HepG2 (cell line): ENCODE data around the gene PSMD8. TPM values are rescaled to one million over a fixed set of nuclear protein-coding genes. Genes with fewer than 3 reads are reported as not detected.
A peak's percentile ranks its signal among the peaks of the same experiment; 100 is the strongest.

Experiments used
- CREM ChIP-seq, 2 experiments: sonication (generic) in 1 of 2; formaldehyde crosslinking in 1 of 2; IDR thresholded peaks; 2 replicates each; pipeline versions ENCODE4 v1.4.0 to v1.6.1; 2016 to 2020; ENCODE audit warnings: antibody characterized with exemption in 1 of 2, mild to moderate bottlenecking in 1 of 2, missing genetic modification reagents in 1 of 2
- FOSL1 ChIP-seq: sonication (generic); formaldehyde crosslinking; IDR thresholded peaks from 2 replicates; pipeline ENCODE4 v1.9.0; 2021; ENCODE audit warnings: missing genetic modification reagents, borderline replicate concordance
- HDAC1 ChIP-seq: sonication (generic); formaldehyde crosslinking; IDR thresholded peaks from 2 replicates; pipeline ENCODE4 v1.5.1; 2020; ENCODE audit warnings: mild to moderate bottlenecking, missing genetic modification reagents
- HNRNPH1 ChIP-seq: fragments of 200-400 bp; formaldehyde crosslinking; optimal IDR thresholded peaks from 2 replicates; pipeline ENCODE3; 2017; ENCODE audit warnings: mild to moderate bottlenecking, low read depth, low read length
- KLF9 ChIP-seq: IDR thresholded peaks from 2 replicates; pipeline ENCODE4 v1.6.1; 2016; ENCODE audit warnings: low read depth
- MAX ChIP-seq: IDR thresholded peaks from 2 replicates; pipeline ENCODE4 v1.6.1; 2012; ENCODE audit warnings: inconsistent platforms
- NONO ChIP-seq, 2 experiments: fragments of 450-650 bp in 1 of 2; sonication (generic) in 1 of 2; formaldehyde crosslinking in 1 of 2; IDR thresholded peaks in 1 of 2; conservative IDR thresholded peaks in 1 of 2; 2 replicates each; pipeline versions ENCODE4 v1.6.1 to v1.8.0; 2017 to 2022; ENCODE audit warnings: mild to moderate bottlenecking in 1 of 2, missing genetic modification reagents in 1 of 2, moderate library complexity in 1 of 2
- PBX3 ChIP-seq: sonication (generic); formaldehyde crosslinking; IDR thresholded peaks from 2 replicates; pipeline ENCODE4 v1.8.1; 2023; ENCODE audit warnings: missing genetic modification reagents, inconsistent platforms, borderline replicate concordance
- PLRG1 ChIP-seq: fragments of 450-650 bp; conservative IDR thresholded peaks from 2 replicates; pipeline ENCODE4 v1.6.1; 2016
- POGZ ChIP-seq: sonication (generic); formaldehyde crosslinking; IDR thresholded peaks from 2 replicates; pipeline ENCODE4 v1.4.0; 2020; ENCODE audit warnings: mild to moderate bottlenecking, missing genetic modification reagents
- TBX2 ChIP-seq: sonication (generic); formaldehyde crosslinking; IDR thresholded peaks from 2 replicates; pipeline ENCODE4 v1.5.0; 2020; ENCODE audit warnings: missing genetic modification reagents, mild to moderate bottlenecking, borderline replicate concordance
- TBX3 ChIP-seq: fragments of 450-650 bp; IDR thresholded peaks from 2 replicates; pipeline ENCODE4 v1.6.1; 2017; ENCODE audit warnings: antibody characterized with exemption, mild to moderate bottlenecking, inconsistent platforms, borderline replicate concordance
- TFAP4 ChIP-seq: sonication (generic); IDR thresholded peaks from 2 replicates; pipeline ENCODE4 v1.6.1; 2016; ENCODE audit warnings: low read depth, borderline replicate concordance
- ZNF260 ChIP-seq: sonication (generic); formaldehyde crosslinking; IDR thresholded peaks from 2 replicates; pipeline ENCODE4 v1.4.0; 2020; ENCODE audit warnings: missing genetic modification reagents, low read depth, mild to moderate bottlenecking, borderline replicate concordance
- ZNF501 ChIP-seq: sonication (generic); formaldehyde crosslinking; IDR thresholded peaks from 2 replicates; pipeline ENCODE4 v1.5.1; 2020; ENCODE audit warnings: mild to moderate bottlenecking, moderate library complexity, missing genetic modification reagents
- ZSCAN25 ChIP-seq: sonication (generic); formaldehyde crosslinking; IDR thresholded peaks from 2 replicates; pipeline ENCODE4 v1.8.0; 2022; ENCODE audit warnings: mild to moderate bottlenecking, missing genetic modification reagents
- polyA plus RNA-seq, 8 experiments: library from polyadenylated mRNA; depleted of rRNA in 3 of 8; stranded (reverse) in 7 of 8; unstranded in 1 of 8; fragments of >200 nt; fragmentation: Illumina TruSeq in 4 of 8; extraction: Trizol in 4 of 8; gene quantifications; 2 replicates each; pipeline versions ENCODE4 v1.2.1 to v1.2.3, GENCODE V29; 2011 to 2016; ENCODE audit warnings: low read depth in 4 of 8, missing spikeins in 1 of 8, mixed read lengths in 1 of 8; ENCODE audit not compliant: insufficient read depth in 1 of 8
- total RNA-seq, 5 experiments: library from RNA; depleted of rRNA; stranded (reverse); fragments of >200 nt; fragmentation: Illumina TruSeq; extraction: Trizol; gene quantifications; 2 replicates each; pipeline ENCODE4 v1.2.3, GENCODE V29; 2016; ENCODE audit warnings: low read depth in 1 of 5
- TF ChIP-seq, protein P1 (sequence below): sonication (generic); formaldehyde crosslinking; conservative IDR thresholded peaks from 2 replicates; pipeline ENCODE4 v1.4.0; 2020; ENCODE audit warnings: missing genetic modification reagents
- TF ChIP-seq, protein P2 (sequence below): sonication (generic); formaldehyde crosslinking; IDR thresholded peaks from 2 replicates; pipeline ENCODE4 v1.4.0; 2020; ENCODE audit warnings: missing genetic modification reagents, borderline replicate concordance
- TF ChIP-seq, protein P3 (sequence below): sonication (generic); formaldehyde crosslinking; IDR thresholded peaks from 2 replicates; pipeline ENCODE4 v1.4.0; 2020; ENCODE audit warnings: mild to moderate bottlenecking, missing genetic modification reagents

Gene PSMD8
- total and polyA plus RNA-seq, 2 of the 13 experiments (the other 11 are each of a cell fraction or from before 2014, with no cell fraction given), result 162 to 296 TPM

DNA sequence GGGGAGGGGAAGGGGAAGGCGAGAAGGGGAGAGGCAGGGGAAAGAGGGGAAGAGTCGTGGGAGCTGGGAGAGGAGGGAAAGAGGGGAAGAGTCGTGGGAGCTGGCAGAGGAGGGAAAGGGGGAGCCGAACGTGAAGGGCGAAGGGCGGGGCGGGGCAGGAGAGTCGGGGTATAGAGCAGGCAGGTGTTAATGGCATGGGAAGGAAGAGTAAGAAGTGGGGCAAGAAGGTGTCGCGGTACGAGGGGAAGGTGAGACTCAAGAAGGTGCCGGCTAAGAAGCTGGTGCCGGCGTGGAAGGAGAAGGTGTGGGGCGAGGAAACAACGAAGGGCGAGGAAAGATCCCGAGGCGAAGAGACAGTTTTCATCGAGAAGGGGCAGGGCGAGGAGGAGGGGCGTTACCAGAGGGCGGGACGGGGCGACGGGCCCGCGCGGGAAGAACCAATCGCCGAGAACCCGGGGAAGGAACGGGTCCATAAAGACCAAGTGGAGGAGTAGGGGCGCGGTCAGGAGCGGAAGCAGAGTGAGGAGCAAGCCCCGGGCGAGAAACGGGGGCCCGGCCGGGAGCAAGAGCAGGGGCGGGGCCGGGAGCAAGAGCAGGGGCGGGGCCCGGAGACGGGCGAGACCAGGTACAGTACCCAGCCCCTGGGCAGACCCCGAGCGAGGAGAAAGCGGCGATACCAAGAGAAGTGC, 38.3 kb upstream of the PSMD8 start (continued):
- TF ChIP-seq, protein P1, sequence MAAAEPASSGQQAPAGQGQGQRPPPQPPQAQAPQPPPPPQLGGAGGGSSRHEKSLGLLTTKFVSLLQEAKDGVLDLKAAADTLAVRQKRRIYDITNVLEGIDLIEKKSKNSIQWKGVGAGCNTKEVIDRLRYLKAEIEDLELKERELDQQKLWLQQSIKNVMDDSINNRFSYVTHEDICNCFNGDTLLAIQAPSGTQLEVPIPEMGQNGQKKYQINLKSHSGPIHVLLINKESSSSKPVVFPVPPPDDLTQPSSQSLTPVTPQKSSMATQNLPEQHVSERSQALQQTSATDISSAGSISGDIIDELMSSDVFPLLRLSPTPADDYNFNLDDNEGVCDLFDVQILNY (CRISPR knock-in tag), result no peak
- no peak for TF ChIP-seq NONO (IDR thresholded peaks at IDR 0.05)
- peak; percentile 13; the same call in 1 of the 2 replicates for TF ChIP-seq NONO (CRISPR knock-in tag; conservative IDR thresholded peaks at IDR 0.05)
- no peak for TF ChIP-seq TBX2 (CRISPR knock-in tag)
- TF ChIP-seq ZNF501 (CRISPR knock-in tag), result no peak
- TF ChIP-seq POGZ (CRISPR knock-in tag), result 0 out of 2 replicates have a peak, but pooled peaks have one; percentile 22
- TF ChIP-seq FOSL1 (CRISPR knock-in tag), result no peak
- TF ChIP-seq MAX, result peak; percentile 28
- peak; percentile 71 for TF ChIP-seq ZSCAN25 (CRISPR knock-in tag)
- TF ChIP-seq TBX3, result no peak
- no peak for TF ChIP-seq PBX3 (CRISPR knock-in tag)
- TF ChIP-seq, protein P2, sequence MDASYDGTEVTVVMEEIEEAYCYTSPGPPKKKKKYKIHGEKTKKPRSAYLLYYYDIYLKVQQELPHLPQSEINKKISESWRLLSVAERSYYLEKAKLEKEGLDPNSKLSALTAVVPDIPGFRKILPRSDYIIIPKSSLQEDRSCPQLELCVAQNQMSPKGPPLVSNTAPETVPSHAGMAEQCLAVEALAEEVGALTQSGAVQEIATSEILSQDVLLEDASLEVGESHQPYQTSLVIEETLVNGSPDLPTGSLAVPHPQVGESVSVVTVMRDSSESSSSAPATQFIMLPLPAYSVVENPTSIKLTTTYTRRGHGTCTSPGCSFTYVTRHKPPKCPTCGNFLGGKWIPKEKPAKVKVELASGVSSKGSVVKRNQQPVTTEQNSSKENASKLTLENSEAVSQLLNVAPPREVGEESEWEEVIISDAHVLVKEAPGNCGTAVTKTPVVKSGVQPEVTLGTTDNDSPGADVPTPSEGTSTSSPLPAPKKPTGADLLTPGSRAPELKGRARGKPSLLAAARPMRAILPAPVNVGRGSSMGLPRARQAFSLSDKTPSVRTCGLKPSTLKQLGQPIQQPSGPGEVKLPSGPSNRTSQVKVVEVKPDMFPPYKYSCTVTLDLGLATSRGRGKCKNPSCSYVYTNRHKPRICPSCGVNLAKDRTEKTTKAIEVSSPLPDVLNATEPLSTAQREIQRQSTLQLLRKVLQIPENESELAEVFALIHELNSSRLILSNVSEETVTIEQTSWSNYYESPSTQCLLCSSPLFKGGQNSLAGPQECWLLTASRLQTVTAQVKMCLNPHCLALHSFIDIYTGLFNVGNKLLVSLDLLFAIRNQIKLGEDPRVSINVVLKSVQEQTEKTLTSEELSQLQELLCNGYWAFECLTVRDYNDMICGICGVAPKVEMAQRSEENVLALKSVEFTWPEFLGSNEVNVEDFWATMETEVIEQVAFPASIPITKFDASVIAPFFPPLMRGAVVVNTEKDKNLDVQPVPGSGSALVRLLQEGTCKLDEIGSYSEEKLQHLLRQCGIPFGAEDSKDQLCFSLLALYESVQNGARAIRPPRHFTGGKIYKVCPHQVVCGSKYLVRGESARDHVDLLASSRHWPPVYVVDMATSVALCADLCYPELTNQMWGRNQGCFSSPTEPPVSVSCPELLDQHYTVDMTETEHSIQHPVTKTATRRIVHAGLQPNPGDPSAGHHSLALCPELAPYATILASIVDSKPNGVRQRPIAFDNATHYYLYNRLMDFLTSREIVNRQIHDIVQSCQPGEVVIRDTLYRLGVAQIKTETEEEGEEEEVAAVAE, result no peak
- TF ChIP-seq, protein P3, sequence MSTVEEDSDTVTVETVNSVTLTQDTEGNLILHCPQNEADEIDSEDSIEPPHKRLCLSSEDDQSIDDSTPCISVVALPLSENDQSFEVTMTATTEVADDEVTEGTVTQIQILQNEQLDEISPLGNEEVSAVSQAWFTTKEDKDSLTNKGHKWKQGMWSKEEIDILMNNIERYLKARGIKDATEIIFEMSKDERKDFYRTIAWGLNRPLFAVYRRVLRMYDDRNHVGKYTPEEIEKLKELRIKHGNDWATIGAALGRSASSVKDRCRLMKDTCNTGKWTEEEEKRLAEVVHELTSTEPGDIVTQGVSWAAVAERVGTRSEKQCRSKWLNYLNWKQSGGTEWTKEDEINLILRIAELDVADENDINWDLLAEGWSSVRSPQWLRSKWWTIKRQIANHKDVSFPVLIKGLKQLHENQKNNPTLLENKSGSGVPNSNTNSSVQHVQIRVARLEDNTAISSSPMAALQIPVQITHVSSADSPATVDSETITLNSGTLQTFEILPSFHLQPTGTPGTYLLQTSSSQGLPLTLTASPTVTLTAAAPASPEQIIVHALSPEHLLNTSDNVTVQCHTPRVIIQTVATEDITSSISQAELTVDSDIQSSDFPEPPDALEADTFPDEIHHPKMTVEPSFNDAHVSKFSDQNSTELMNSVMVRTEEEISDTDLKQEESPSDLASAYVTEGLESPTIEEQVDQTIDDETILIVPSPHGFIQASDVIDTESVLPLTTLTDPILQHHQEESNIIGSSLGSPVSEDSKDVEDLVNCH, result no peak
- TF ChIP-seq HDAC1 (CRISPR knock-in tag), result peak; percentile 12; the same call in 1 of the 2 replicates
- TF ChIP-seq KLF9 (CRISPR knock-in tag), result no peak
- no peak for TF ChIP-seq PLRG1
- no peak for TF ChIP-seq HNRNPH1
- no peak for TF ChIP-seq ZNF260 (CRISPR knock-in tag)
- TF ChIP-seq CREM (IDR thresholded peaks at IDR 0.05), result no peak
- no peak for TF ChIP-seq CREM (CRISPR knock-in tag; IDR thresholded peaks at IDR 0.05)
- TF ChIP-seq TFAP4, result no peak
